ENCODE measurements around the gene ZFPM1. TPM values are rescaled to one million over a fixed set of nuclear protein-coding genes. Genes with fewer than 3 reads are reported as not detected.
A peak's percentile ranks its signal among the peaks of the same experiment; 100 is the strongest.

Gene ZFPM1
- total RNA-seq, 3 donors from 2014 or later (not counting 1 experiment from before 2014, with no cell fraction given) = 56.3 to 71.0 (median 64.6) TPM

DNA sequence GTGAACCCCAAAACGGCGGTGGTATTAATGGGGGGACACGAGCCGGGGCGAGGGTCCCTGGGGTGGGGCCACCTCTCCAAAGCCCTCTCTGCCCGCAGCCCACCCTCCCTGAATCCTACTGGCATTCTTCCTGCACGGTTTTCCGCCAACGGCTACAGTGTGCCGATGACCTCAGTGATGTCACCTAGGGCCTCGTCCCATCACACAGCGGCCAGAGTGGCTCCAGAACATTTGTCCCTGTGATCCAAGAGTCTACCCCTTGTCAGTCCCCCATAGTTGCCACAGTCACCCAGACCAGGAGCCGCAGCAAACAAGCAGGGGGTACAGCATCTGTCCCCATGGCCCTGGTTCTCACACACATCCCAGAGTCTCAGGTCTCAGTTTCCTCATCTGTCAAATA is 13.9 kb downstream of the ZFPM1 start:
- Histone ChIP-seq H3K9me3 (ENCODE audit: control insufficient read depth, insufficient read depth, low read length) (no peaks in the 10 kb centered on the region), H3K27me3 (ENCODE audit: control insufficient read depth, insufficient read depth, low read length) (no peaks in the 10 kb centered on the region), H3K4me1 (ENCODE audit: control insufficient read depth, insufficient read depth, low read length) (peaks cover 95% of the 10 kb centered on the region), H3K4me3 (ENCODE audit: low read length) (no peak overlapping the region), H3K36me3 (ENCODE audit: control insufficient read depth, insufficient read depth, low read length) (peaks cover 3% of the 10 kb centered on the region), H3K27ac (ENCODE audit: low read length) (peak overlapping the region; percentile 57)
- Mint-ChIP-seq H3K4me3 (peak overlapping the region; percentile 69), H3K9me3 (no peaks in the 10 kb centered on the region), H3K36me3 (no peaks in the 10 kb centered on the region), H3K4me1 (peaks cover 64 to 86% of the 10 kb centered on the region in 2 donors), H3K27me3 (ENCODE audit: low read depth in 2 of 2) (no peaks in the 10 kb centered on the region), H3K27ac (peak overlapping the region; percentile 87 to 94)
- intact Hi-C loops (cut with micrococcal nuclease) = no loop called here
- no peak for DNase-seq
- TF ChIP-seq CTCF (IDR thresholded peaks at IDR 0.05) = no peak
- ATAC-seq = no peak
- WGBS (ENCODE audit: insufficient coverage) = 85% methylated on average over 13 of the region's 13 CpGs

DNA sequence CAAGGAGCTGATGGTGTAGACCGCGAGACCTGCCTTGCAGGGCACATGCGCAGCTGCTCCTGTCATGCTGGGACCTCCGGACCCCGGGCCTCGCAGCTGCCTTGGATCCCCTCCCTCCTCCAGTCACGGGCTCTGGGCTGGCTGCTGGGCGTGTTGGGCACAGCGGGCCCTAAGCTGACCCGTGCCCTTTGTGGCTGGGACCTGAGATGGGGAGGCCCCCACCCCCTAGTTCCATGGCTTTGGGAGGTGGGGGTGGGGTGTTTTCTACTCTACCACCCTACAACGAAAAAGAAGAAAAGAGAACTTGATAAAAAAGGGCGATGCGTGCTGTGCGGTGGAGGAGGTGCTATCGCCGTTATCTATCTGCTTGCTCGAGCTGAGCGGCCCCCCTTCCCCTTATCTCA is 14.5 kb downstream of the ZFPM1 start:
- Mint-ChIP-seq H3K27ac (peak overlapping the region; percentile 87 to 94), H3K4me3 (peak overlapping the region; percentile 42), H3K4me1 (peaks cover 61 to 83% of the 10 kb centered on the region in 2 donors), H3K27me3 (ENCODE audit: low read depth in 2 of 2) (no peaks in the 10 kb centered on the region), H3K36me3 (no peaks in the 10 kb centered on the region), H3K9me3 (no peaks in the 10 kb centered on the region)
- H3K4me1 ChIP-seq (ENCODE audit: control insufficient read depth, insufficient read depth, low read length) = peaks cover 95% of the 10 kb centered on the region
- no peaks in the 10 kb centered on the region for H3K9me3 ChIP-seq (ENCODE audit: control insufficient read depth, insufficient read depth, low read length)
- DNase-seq (no peak), ATAC-seq (no peak)
- no peak overlapping the region for H3K27ac ChIP-seq (ENCODE audit: low read length)
- WGBS (ENCODE audit: insufficient coverage) = 72% methylated on average over 17 of the region's 18 CpGs
- no peak for TF ChIP-seq CTCF (IDR thresholded peaks at IDR 0.05)
- intact Hi-C loops (cut with micrococcal nuclease) = no loop called here
- H3K27me3 ChIP-seq (ENCODE audit: control insufficient read depth, insufficient read depth, low read length) = no peaks in the 10 kb centered on the region
- H3K4me3 ChIP-seq (ENCODE audit: low read length) = no peak overlapping the region
- H3K36me3 ChIP-seq (ENCODE audit: control insufficient read depth, insufficient read depth, low read length) = peaks cover 3% of the 10 kb centered on the region

DNA sequence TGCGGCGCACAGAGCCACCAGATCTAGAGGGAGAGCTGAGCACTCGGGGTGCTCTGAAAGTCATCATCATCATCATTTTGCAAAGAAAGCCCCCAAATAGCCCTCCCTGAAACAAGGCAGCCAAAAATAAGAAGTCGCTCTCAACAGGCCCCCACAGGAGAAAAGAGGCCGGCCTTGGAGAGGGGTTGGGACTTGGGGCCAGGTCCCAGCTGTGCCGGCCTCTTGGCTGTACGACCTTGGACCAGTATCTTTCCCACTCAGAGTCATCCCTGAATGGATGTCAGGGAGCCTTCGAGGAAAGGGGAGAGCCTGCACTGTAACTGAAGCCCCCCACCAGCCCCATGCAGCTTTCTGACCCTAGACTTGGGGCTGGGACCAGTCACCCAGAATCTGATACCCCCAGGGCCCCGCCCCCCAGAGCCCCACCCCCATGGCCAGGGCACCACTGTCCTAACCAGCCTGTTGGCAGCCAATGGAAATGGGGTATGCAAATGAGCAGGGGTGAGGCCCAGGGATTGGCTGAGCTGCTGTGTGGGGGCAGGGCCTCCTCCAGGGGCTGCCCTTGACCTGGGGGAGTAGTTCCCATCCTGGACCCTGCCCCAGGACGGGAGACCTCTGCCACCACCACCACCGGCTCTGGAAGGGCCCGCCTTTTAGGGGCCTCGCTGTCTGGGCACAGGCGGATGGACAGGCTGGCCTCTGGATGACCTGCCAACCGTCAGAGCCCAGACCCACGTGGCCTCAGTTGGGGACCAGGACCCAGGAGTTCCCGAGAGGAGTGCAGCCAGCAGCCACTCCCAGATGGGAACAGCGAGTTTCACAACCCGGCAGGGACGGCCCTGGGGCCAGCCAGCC is 15.4 kb downstream of the ZFPM1 start:
- TF ChIP-seq CTCF (IDR thresholded peaks at IDR 0.05) = no peak
- peaks cover 95% of the 10 kb centered on the region for H3K4me1 ChIP-seq (ENCODE audit: control insufficient read depth, insufficient read depth, low read length)
- no peaks in the 10 kb centered on the region for H3K27me3 ChIP-seq (ENCODE audit: control insufficient read depth, insufficient read depth, low read length)
- H3K4me3 Mint-ChIP-seq = peak overlapping the region; percentile 53
- H3K4me1 Mint-ChIP-seq = peaks cover 56 to 77% of the 10 kb centered on the region in 2 donors
- H3K36me3 ChIP-seq (ENCODE audit: control insufficient read depth, insufficient read depth, low read length) = peaks cover 3% of the 10 kb centered on the region
- 92% methylated on average over 19 of the region's 20 CpGs for WGBS (ENCODE audit: insufficient coverage)
- DNase-seq = peak in 1 of 2 donors; percentile 47
- peak; percentile 28 to 52 (median 41) for ATAC-seq
- intact Hi-C loops (cut with micrococcal nuclease) = no loop called here
- H3K27ac ChIP-seq (ENCODE audit: low read length) = no peak overlapping the region
- H3K27me3 Mint-ChIP-seq (ENCODE audit: low read depth in 2 of 2) = no peaks in the 10 kb centered on the region
- no peaks in the 10 kb centered on the region for H3K9me3 ChIP-seq (ENCODE audit: control insufficient read depth, insufficient read depth, low read length)
- no peak overlapping the region for H3K4me3 ChIP-seq (ENCODE audit: low read length)
- no peaks in the 10 kb centered on the region for H3K36me3 Mint-ChIP-seq
- no peaks in the 10 kb centered on the region for H3K9me3 Mint-ChIP-seq
- peak overlapping the region; percentile 81 to 94 for H3K27ac Mint-ChIP-seq

Measured in natural killer cell (primary cell).